Tibial nerve (tissue), 3 donors: ENCODE measurements around the gene DLX2.

Experiments
- POLR2A ChIP-seq, 2 donors: fragments of 450-650 bp; IDR thresholded peaks; one replicate each; pipeline ENCODE4 v1.6.1; 2017; ENCODE audit warnings: antibody characterized with exemption in 2 of 2, mild to moderate bottlenecking in 2 of 2, moderate library complexity in 2 of 2
- TF ChIP-seq, protein P1 (sequence below), 5 experiments: fragments of 200-600 bp in 3 of 5; fragments of 450-650 bp in 2 of 5; sonication (generic) in 3 of 5; IDR thresholded peaks; one replicate each; pipeline ENCODE4 v1.5.1; 2016 to 2019; ENCODE audit warnings: antibody characterized with exemption in 5 of 5, mild to moderate bottlenecking in 3 of 5, moderate library complexity in 2 of 5

DNA sequence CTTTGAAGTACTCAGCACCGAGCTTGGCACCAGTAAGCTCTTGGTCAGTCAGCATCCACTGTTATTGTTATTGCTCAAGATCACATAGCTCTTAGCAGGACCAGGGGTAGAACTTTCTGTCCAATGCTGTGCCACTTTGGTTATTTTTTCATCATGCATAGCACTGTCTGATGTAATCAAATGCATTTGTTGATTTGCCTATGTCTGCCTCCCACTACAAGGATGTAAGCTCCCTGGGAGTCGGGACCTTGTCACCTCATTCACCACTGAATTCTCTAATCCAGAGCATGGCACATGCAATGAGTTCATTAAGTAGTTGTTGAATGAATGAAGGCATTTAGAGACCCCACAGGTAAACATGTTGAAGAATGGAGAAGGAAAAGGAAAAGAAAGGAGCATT lies 46.4 kb downstream of the DLX2 start:
- TF ChIP-seq, protein P1, sequence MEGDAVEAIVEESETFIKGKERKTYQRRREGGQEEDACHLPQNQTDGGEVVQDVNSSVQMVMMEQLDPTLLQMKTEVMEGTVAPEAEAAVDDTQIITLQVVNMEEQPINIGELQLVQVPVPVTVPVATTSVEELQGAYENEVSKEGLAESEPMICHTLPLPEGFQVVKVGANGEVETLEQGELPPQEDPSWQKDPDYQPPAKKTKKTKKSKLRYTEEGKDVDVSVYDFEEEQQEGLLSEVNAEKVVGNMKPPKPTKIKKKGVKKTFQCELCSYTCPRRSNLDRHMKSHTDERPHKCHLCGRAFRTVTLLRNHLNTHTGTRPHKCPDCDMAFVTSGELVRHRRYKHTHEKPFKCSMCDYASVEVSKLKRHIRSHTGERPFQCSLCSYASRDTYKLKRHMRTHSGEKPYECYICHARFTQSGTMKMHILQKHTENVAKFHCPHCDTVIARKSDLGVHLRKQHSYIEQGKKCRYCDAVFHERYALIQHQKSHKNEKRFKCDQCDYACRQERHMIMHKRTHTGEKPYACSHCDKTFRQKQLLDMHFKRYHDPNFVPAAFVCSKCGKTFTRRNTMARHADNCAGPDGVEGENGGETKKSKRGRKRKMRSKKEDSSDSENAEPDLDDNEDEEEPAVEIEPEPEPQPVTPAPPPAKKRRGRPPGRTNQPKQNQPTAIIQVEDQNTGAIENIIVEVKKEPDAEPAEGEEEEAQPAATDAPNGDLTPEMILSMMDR (IDR thresholded peaks at IDR 0.05): no peak
- no peak for TF ChIP-seq POLR2A (IDR thresholded peaks at IDR 0.05)
